Smooth muscle cell (in vitro differentiated cells): ENCODE data around the gene LSM3. TPM values are rescaled to one million over a fixed set of nuclear protein-coding genes. Genes with fewer than 3 reads are reported as not detected.
"Not testable (repeated sequence)": the region's sequence is repeated elsewhere in the genome, so short reads cannot be mapped to it uniquely, and the experiment has no call there.

Experiments
- DNase-seq: peaks from one replicate; lab custom pipeline; 2025; ENCODE audit not compliant: unreplicated experiment; lab: John Stamatoyannopoulos, UW
- H2AFZ ChIP-seq: fragments of 200-600 bp; sonication (generic); 2 replicates; pipeline ENCODE4 v1.6.0; 2016; ENCODE audit warnings: antibody characterized with exemption, low read depth, mild to moderate bottlenecking
- H3F3A ChIP-seq: fragments of 200-600 bp; sonication (generic); 2 replicates; pipeline ENCODE4 v1.6.0; 2017; ENCODE audit warnings: antibody characterized with exemption, low read depth
- H3K27ac ChIP-seq: fragments of 200-600 bp; sonication (generic); 2 replicates; pipeline ENCODE4 v1.5.1; 2016; ENCODE audit warnings: low read depth, mild to moderate bottlenecking
- H3K27me3 ChIP-seq: fragments of 200-600 bp; sonication (generic); 2 replicates; pipeline ENCODE4 v1.6.1; 2016; ENCODE audit warnings: low read depth, mild to moderate bottlenecking
- H3K36me3 ChIP-seq: fragments of 200-600 bp; sonication (generic); 2 replicates; pipeline ENCODE4 v1.5.1; 2016; ENCODE audit warnings: low read depth
- H3K4me1 ChIP-seq: fragments of 200-600 bp; sonication (generic); 2 replicates; pipeline ENCODE4 v1.5.1; 2016; ENCODE audit warnings: low read depth
- H3K4me2 ChIP-seq: fragments of 200-600 bp; sonication (generic); 2 replicates; pipeline ENCODE4 v1.6.0; 2016; ENCODE audit warnings: mild to moderate bottlenecking
- H3K4me3 ChIP-seq: fragments of 200-600 bp; sonication (generic); 2 replicates; pipeline ENCODE4 v1.5.1; 2016; ENCODE audit warnings: mild to moderate bottlenecking
- H3K79me2 ChIP-seq: fragments of 200-600 bp; sonication (generic); 2 replicates; pipeline ENCODE4 v1.6.0; 2016; ENCODE audit warnings: low read depth, mild to moderate bottlenecking
- H3K9ac ChIP-seq: fragments of 200-600 bp; sonication (generic); 2 replicates; pipeline ENCODE4 v1.6.0; 2016; ENCODE audit warnings: low read depth
- H3K9me3 ChIP-seq: fragments of 200-600 bp; sonication (generic); replicated peaks from 2 replicates; pipeline ENCODE4 v1.5.1; 2016; ENCODE audit warnings: low read depth
- H4K20me1 ChIP-seq: fragments of 200-600 bp; sonication (generic); 2 replicates; pipeline ENCODE4 v1.6.0; 2016; ENCODE audit warnings: low read depth
- CTCF ChIP-seq: fragments of 200-600 bp; sonication (generic); IDR thresholded peaks from 2 replicates; pipeline ENCODE4 v1.5.1; 2017; ENCODE audit warnings: borderline replicate concordance, mild to moderate bottlenecking, antibody characterized with exemption; ENCODE audit not compliant: insufficient read depth, poor library complexity, severe bottlenecking
- WGBS: methylation state at CpG from one replicate; pipeline ENCODE4 v1.1.7; 2016; ENCODE audit warnings: low lambda C conversion rate; 5-methylcytosine and 5-hydroxymethylcytosine counted together
- polyA plus RNA-seq: library from polyadenylated mRNA; unstranded; fragments of >200 nt; fragmentation: Nextera tagmentation; extraction: Ambion mirVana; gene quantifications from 2 replicates; pipeline ENCODE4 v1.2.1, GENCODE V29; 2016
- total RNA-seq: library from RNA; depleted of rRNA; stranded (reverse); fragments of >200 nt; gene quantifications from 2 replicates; pipeline ENCODE4 v1.2.3, GENCODE V29; 2014

The LSM3 gene
- total and polyA plus RNA-seq, 2 experiments from 2014 or later, result 18.3 to 31.9 TPM

- Histone ChIP-seq H3K27ac (peak overlapping the region; percentile 57), H3K9me3 (no peaks in the 10 kb centered on the region), H3K9ac (no peak overlapping the region), H3F3A (peaks cover 5% of the 10 kb centered on the region), H3K4me1 (no peaks in the 10 kb centered on the region), H3K36me3 (no peaks in the 10 kb centered on the region), H3K27me3 (peaks cover 29% of the 10 kb centered on the region), H3K79me2 (no peaks in the 10 kb centered on the region), H4K20me1 (no peaks in the 10 kb centered on the region), H3K4me2 (no peak overlapping the region), H3K4me3 (no peak overlapping the region), H2AFZ (no peak overlapping the region)
- 60% methylated on average over 9 of the region's 9 CpGs for WGBS
- DNase-seq, result no peak
- TF ChIP-seq CTCF, result no peak
These were observed 46.8 kb downstream of the LSM3 start for GRCh38 chr3:14225421-14225820.

- H3K79me2 ChIP-seq, H2AFZ ChIP-seq, H3K27ac ChIP-seq, H3K4me3 ChIP-seq, H3K9me3 ChIP-seq, H3K4me1 ChIP-seq, H3K36me3 ChIP-seq, DNase-seq, H4K20me1 ChIP-seq, H3F3A ChIP-seq, H3K4me2 ChIP-seq, H3K9ac ChIP-seq: not testable (repeated sequence)
- WGBS, result 55% methylated on average over 3 of the region's 3 CpGs
- peaks cover 36% of the 10 kb centered on the region for H3K27me3 ChIP-seq
These were observed 47.7 kb downstream of the LSM3 start for GRCh38 chr3:14226351-14226750.

- Histone ChIP-seq H3K27ac (peak overlapping the region; percentile 70), H2AFZ (no peak overlapping the region), H3K27me3 (peaks cover 38% of the 10 kb centered on the region), H3K4me1 (no peaks in the 10 kb centered on the region), H3K9me3 (no peaks in the 10 kb centered on the region), H4K20me1 (no peaks in the 10 kb centered on the region), H3K4me2 (no peak overlapping the region), H3K4me3 (no peak overlapping the region), H3K9ac (no peak overlapping the region), H3F3A (peaks cover 11% of the 10 kb centered on the region), H3K79me2 (no peaks in the 10 kb centered on the region), H3K36me3 (no peaks in the 10 kb centered on the region)
- no peak for TF ChIP-seq CTCF
- DNase-seq, result no peak
- 81% methylated on average over 1 of the region's 1 CpG for WGBS
These were observed 49.2 kb downstream of the LSM3 start for GRCh38 chr3:14227856-14228255.

DNA sequence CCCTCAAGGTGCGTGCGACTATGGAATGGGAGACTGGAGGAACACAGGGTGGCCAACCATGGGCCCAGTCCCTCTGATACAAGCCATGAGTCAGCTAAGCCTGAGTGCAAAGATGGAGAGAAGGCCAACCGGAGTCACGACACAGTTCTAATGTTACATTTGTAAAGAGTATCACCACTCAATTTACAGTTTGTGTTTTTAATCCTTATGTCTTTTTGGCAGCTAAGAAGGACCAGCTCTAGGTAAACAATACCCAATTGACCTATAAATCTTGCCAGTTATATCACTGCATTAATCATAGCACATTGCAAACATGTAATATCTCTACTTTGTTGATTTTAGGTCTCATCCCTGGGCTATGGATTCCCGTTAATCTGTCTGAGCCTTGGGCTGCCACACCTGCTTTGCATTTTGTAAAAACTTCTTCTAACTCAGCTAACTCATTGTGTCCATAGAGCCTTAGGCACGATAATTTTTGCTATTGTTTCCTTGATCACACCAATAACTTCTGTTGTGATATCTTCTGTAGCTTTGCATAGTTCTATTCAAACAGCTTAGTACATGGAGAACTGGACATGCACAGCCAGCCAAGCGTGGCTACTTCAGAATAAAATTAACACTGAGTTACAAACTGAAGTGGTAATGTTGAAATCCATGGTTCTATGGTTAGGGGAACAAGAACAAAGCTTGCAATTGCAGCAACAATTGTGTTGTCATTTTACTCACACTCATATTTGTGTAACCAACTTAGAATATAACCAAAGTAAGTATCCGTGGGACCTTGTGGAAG lies 50.3 kb downstream of the LSM3 start:
- Histone ChIP-seq H2AFZ (no peak overlapping the region), H3K9me3 (no peaks in the 10 kb centered on the region), H3K79me2 (no peaks in the 10 kb centered on the region), H3K4me2 (no peak overlapping the region), H3K36me3 (no peaks in the 10 kb centered on the region), H4K20me1 (no peaks in the 10 kb centered on the region), H3K9ac (no peak overlapping the region), H3F3A (peaks cover 11% of the 10 kb centered on the region), H3K27ac (peak overlapping the region; percentile 70), H3K27me3 (peaks cover 38% of the 10 kb centered on the region), H3K4me3 (no peak overlapping the region), H3K4me1 (no peaks in the 10 kb centered on the region)
- no peak for TF ChIP-seq CTCF
- 82% methylated on average over 8 of the region's 8 CpGs for WGBS
- no peak for DNase-seq

DNA sequence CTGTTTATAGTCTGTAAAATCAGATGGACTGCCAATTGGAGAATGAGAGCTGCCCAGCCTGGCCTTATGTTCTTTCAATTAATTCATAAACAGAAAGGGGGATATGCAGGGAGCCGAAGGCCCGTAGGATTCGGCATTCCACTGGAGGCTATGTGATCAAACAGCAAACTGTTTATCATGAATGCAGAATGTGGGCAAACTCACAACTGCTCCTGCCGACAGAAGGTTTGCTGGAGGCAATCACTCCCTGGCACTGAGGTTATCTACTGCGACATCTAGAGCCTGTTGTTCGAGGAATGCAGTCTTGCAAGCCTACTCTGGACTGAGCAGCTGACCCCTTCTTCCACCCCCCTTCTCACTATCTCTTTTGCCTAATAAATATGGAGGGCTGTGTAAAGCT lies 51.1 kb downstream of the LSM3 start:
- not testable (repeated sequence) for H3K27ac ChIP-seq, H3K9me3 ChIP-seq, H3K79me2 ChIP-seq, H3K36me3 ChIP-seq, H4K20me1 ChIP-seq, H3K9ac ChIP-seq, DNase-seq, H2AFZ ChIP-seq, H3K4me3 ChIP-seq, H3K4me1 ChIP-seq
- peaks cover 11% of the 10 kb centered on the region for H3F3A ChIP-seq
- peak overlapping the region; percentile 26 for H3K4me2 ChIP-seq
- WGBS, result 34% methylated on average over 6 of the region's 6 CpGs
- H3K27me3 ChIP-seq, result peaks cover 38% of the 10 kb centered on the region
